PC-3 (cell line): ENCODE data around the gene LKAAEAR1. TPM values are rescaled to one million over a fixed set of nuclear protein-coding genes. Genes with fewer than 3 reads are reported as not detected.

ENCODE experiments used
- ATAC-seq: fragments of 200-7000 bp; cut with Tn5 transposase; 2 replicates; pipeline ENCODE4 v1.9.1; 2020; ENCODE audit warnings: mild to moderate bottlenecking, moderate library complexity
- BruUV-seq: library from RNA; stranded (reverse); fragments of 400-500 nt; replicated peaks from 2 replicates; lab custom pipeline; 2021; lab: Mats Ljungman, UMichigan
- CTCF ChIA-PET: fragments of 300-600 bp; sonication (Branson Sonifier 250); formaldehyde crosslinking; loops from one replicate; lab custom pipeline; 2022; ENCODE audit warnings: antibody characterized with exemption; lab: Charles Lee
- POLR2A ChIA-PET: fragments of 300-600 bp; sonication (Branson Sonifier 250); formaldehyde crosslinking; loops from one replicate; lab custom pipeline; 2022; ENCODE audit warnings: antibody characterized with exemption; ENCODE audit not compliant: unreplicated experiment; lab: Charles Lee
- DNase-seq: peaks from one replicate; pipeline ENCODE4 v3.0.0-alpha.2; 2015
- H2AFZ ChIP-seq: fragments of 300-600 bp; sonication (generic); 2 replicates; pipeline ENCODE4 v1.6.0; 2016; ENCODE audit warnings: antibody characterized with exemption, low read length
- H3F3A ChIP-seq: fragments of 300-600 bp; sonication (generic); one replicate; pipeline ENCODE4 v1.6.0; 2017; ENCODE audit warnings: antibody characterized with exemption, low read length, control low read depth, mild to moderate bottlenecking; ENCODE audit not compliant: unreplicated experiment
- H3K27ac ChIP-seq: fragments of 300-600 bp; sonication (generic); 2 replicates; pipeline ENCODE4 v1.5.1; 2016; ENCODE audit warnings: mild to moderate bottlenecking, low read length
- H3K27me3 ChIP-seq: fragments of 300-600 bp; sonication (generic); 2 replicates; pipeline ENCODE4 v1.6.1; 2016; ENCODE audit warnings: low read length, mixed read lengths
- H3K36me3 ChIP-seq: fragments of 300-600 bp; sonication (generic); 2 replicates; pipeline ENCODE4 v1.6.1; 2016; ENCODE audit warnings: low read depth, mixed run types, low read length, mixed read lengths
- H3K4me1 ChIP-seq: fragments of 300-600 bp; sonication (generic); 2 replicates; pipeline ENCODE4 v1.5.1; 2016; ENCODE audit warnings: low read length; ENCODE audit not compliant: insufficient read depth
- H3K4me2 ChIP-seq: fragments of 300-600 bp; sonication (generic); 2 replicates; pipeline ENCODE4 v1.6.0; 2016; ENCODE audit warnings: low read length
- H3K4me3 ChIP-seq: fragments of 300-600 bp; sonication (generic); 2 replicates; pipeline ENCODE4 v1.5.1; 2016; ENCODE audit warnings: mild to moderate bottlenecking, low read length, mixed read lengths
- H3K79me2 ChIP-seq: fragments of 300-600 bp; sonication (generic); 2 replicates; pipeline ENCODE4 v1.6.1; 2017; ENCODE audit warnings: low read length, mixed read lengths
- H3K9ac ChIP-seq: fragments of 300-600 bp; sonication (generic); 2 replicates; pipeline ENCODE4 v1.6.0; 2016; ENCODE audit warnings: mild to moderate bottlenecking, low read length
- H3K9me2 ChIP-seq: fragments of 300-600 bp; sonication (generic); replicated peaks from 2 replicates; pipeline ENCODE4 v1.6.1; 2016; ENCODE audit warnings: mixed run types, low read length, mixed read lengths
- H3K9me3 ChIP-seq: fragments of 300-600 bp; sonication (generic); 2 replicates; pipeline ENCODE4 v1.6.1; 2016; ENCODE audit warnings: low read length, mixed read lengths
- H4K20me1 ChIP-seq: fragments of 300-600 bp; sonication (generic); 2 replicates; pipeline ENCODE4 v1.6.1; 2016; ENCODE audit warnings: low read length, mixed read lengths
- CTCF ChIP-seq: fragments of 300-600 bp; sonication (generic); conservative IDR thresholded peaks from 2 replicates; pipeline ENCODE4 v1.5.1; 2017; ENCODE audit warnings: antibody characterized with exemption, low read depth, mild to moderate bottlenecking, low read length
- EZH2 ChIP-seq: fragments of 300-600 bp; sonication (generic); IDR thresholded peaks from one replicate; pipeline ENCODE4 v1.6.1; 2017; ENCODE audit warnings: antibody characterized with exemption, mild to moderate bottlenecking, low read length; ENCODE audit not compliant: unreplicated experiment
- EZH2phosphoT487 ChIP-seq: fragments of 300-600 bp; sonication (generic); IDR thresholded peaks from 2 replicates; pipeline ENCODE4 v1.6.1; 2018; ENCODE audit warnings: mild to moderate bottlenecking, antibody characterized with exemption, low read length, borderline replicate concordance
- intact Hi-C: fragments of 100-400 bp; cut with micrococcal nuclease; formaldehyde crosslinking; loops from 2 replicates; pipeline ENCODE4 v1.9.0; 2023
- total RNA-seq: library from RNA; depleted of rRNA; stranded (reverse); fragments of >200 nt; gene quantifications from 2 replicates; pipeline ENCODE4 v1.2.3, GENCODE V29; 2014

Gene LKAAEAR1
- total RNA-seq, 1 experiment from 2014 or later = 1.1 TPM

GRCh38 chr20:64104667-64105451 is 20.7 kb upstream of the LKAAEAR1 start:
- no peak for ATAC-seq
- POLR2A ChIA-PET = no interaction called here
- Histone ChIP-seq H3K4me3 (no peak overlapping the region), H3F3A (no peaks in the 10 kb centered on the region), H3K27ac (no peak overlapping the region), H3K4me1 (no peaks in the 10 kb centered on the region), H2AFZ (no peak overlapping the region), H4K20me1 (no peaks in the 10 kb centered on the region), H3K9me2 (no peaks in the 10 kb centered on the region), H3K9ac (no peak overlapping the region), H3K79me2 (no peaks in the 10 kb centered on the region), H3K9me3 (no peaks in the 10 kb centered on the region), H3K27me3 (0 out of 2 replicates have a peak, but pooled peaks cover 7% of the 10 kb centered on the region), H3K36me3 (no peaks in the 10 kb centered on the region), H3K4me2 (no peak overlapping the region)
- TF ChIP-seq CTCF = no peak
- no peak for TF ChIP-seq EZH2phosphoT487
- CTCF ChIA-PET = no interaction called here
- DNase-seq = no peak
- BruUV-seq = no TSS peak
- intact Hi-C loops = no loop called here

GRCh38 chr20:64103871-64104666 is 19.9 kb upstream of the LKAAEAR1 start:
- POLR2A ChIA-PET = no interaction called here

More at GRCh38 chr20:64103871-64104666, 19.9 kb upstream of the LKAAEAR1 start:
- intact Hi-C loops = no loop called here
- BruUV-seq = no TSS peak
- Histone ChIP-seq H3K9ac (no peak overlapping the region), H3F3A (no peaks in the 10 kb centered on the region), H3K4me2 (no peak overlapping the region), H3K36me3 (no peaks in the 10 kb centered on the region), H4K20me1 (no peaks in the 10 kb centered on the region), H3K9me3 (no peaks in the 10 kb centered on the region), H3K4me1 (no peaks in the 10 kb centered on the region), H3K27ac (no peak overlapping the region), H3K4me3 (no peak overlapping the region), H3K9me2 (no peaks in the 10 kb centered on the region), H3K27me3 (0 out of 2 replicates have a peak, but pooled peaks cover 7% of the 10 kb centered on the region), H3K79me2 (no peaks in the 10 kb centered on the region), H2AFZ (no peak overlapping the region)
- CTCF ChIA-PET = no interaction called here
- no peak for DNase-seq
- TF ChIP-seq EZH2 = no peak
- TF ChIP-seq CTCF = no peak
- no peak for TF ChIP-seq EZH2phosphoT487
- ATAC-seq = no peak
